Adrenal gland (tissue), 5 donors: ENCODE data around the gene NEMP1.
"Not testable (repeated sequence)": the region's sequence is repeated elsewhere in the genome, so short reads cannot be mapped to it uniquely, and the experiment has no call there.

Experiments used
- POLR2A ChIP-seq, 2 donors: fragments of 450-650 bp; IDR thresholded peaks; one replicate each; pipeline ENCODE4 v1.6.1; 2017; ENCODE audit warnings: antibody characterized with exemption in 2 of 2, mild to moderate bottlenecking in 2 of 2, moderate library complexity in 1 of 2
- TF ChIP-seq, protein P1 (sequence below), 6 experiments: fragments of 450-650 bp in 4 of 6; fragments of 200-600 bp in 2 of 6; sonication (generic) in 1 of 6; IDR thresholded peaks; 1 replicate in 5 of 6; 2 replicates in 1 of 6; pipeline versions ENCODE4 v1.5.1 to v1.8.0; 2016 to 2021; ENCODE audit warnings: antibody characterized with exemption in 6 of 6, mild to moderate bottlenecking in 2 of 6, moderate library complexity in 1 of 6
- donor health status: DM: no; HTN: no; CAD: no.

DNA sequence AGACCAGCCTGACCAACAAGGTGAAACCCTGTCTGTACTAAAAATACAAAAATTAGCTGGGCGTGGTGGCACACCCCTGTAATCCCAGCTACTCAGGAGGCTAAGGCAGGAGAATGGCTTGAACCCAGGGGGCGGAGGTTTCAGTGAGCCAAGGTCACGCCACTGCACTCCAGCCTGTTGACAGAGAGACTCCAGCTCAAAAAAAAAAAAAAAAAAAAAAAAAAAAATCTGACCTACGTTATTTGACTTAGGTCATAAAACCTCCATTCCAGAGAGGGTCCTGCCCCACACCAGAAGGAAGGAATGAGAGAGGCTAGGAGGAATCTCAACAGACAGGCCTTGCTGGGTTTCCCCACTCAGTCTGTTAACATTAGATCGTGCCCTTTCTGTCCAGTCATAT, 60.2 kb downstream of the NEMP1 start:
- TF ChIP-seq, protein P1, sequence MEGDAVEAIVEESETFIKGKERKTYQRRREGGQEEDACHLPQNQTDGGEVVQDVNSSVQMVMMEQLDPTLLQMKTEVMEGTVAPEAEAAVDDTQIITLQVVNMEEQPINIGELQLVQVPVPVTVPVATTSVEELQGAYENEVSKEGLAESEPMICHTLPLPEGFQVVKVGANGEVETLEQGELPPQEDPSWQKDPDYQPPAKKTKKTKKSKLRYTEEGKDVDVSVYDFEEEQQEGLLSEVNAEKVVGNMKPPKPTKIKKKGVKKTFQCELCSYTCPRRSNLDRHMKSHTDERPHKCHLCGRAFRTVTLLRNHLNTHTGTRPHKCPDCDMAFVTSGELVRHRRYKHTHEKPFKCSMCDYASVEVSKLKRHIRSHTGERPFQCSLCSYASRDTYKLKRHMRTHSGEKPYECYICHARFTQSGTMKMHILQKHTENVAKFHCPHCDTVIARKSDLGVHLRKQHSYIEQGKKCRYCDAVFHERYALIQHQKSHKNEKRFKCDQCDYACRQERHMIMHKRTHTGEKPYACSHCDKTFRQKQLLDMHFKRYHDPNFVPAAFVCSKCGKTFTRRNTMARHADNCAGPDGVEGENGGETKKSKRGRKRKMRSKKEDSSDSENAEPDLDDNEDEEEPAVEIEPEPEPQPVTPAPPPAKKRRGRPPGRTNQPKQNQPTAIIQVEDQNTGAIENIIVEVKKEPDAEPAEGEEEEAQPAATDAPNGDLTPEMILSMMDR (IDR thresholded peaks at IDR 0.05), result not testable (repeated sequence)
- TF ChIP-seq POLR2A (IDR thresholded peaks at IDR 0.05), result not testable (repeated sequence)
